ENCODE measurements around the gene AKR1C2. TPM values are rescaled to one million over a fixed set of nuclear protein-coding genes. Genes with fewer than 3 reads are reported as not detected.
"Not testable (repeated sequence)": the region's sequence is repeated elsewhere in the genome, so short reads cannot be mapped to it uniquely, and the experiment has no call there.

The AKR1C2 gene
- total RNA-seq (not detected in 2 replicates), polyA plus RNA-seq (not detected in 2 replicates), polyA minus RNA-seq (0.17 TPM in 1 of 2 replicates, not detected in the other)
- 0.05 TPM for total RNA-seq (2013)

- POLR2A ChIA-PET; CTCF ChIA-PET; H3K4me2 ChIP-seq (replicated peaks; ENCODE audit: low read depth, low read length, poor library complexity, severe bottlenecking): not testable (repeated sequence)
Observed at GRCh38 chr10:5003127-5004029, at the start of gene AKR1C2. AKR1C2 (minus strand) TSS chr10:5003857; CDS start chr10:5003835, 22 bp downstream.

GRCh38 chr10:5052951-5053500, 49.4 kb upstream of the AKR1C2 start:
- H3K27me3 ChIP-seq (replicated peaks in 1 of 4; ENCODE audit: control extremely low read depth in 1 of 4, control insufficient read depth in 3 of 4, insufficient read depth in 4 of 4, low read length in 3 of 4); POLR2A ChIA-PET: not testable (repeated sequence)

More at GRCh38 chr10:5003127-5004029, at the start of gene AKR1C2:
- H3K27me3 ChIP-seq (replicated peaks in 1 of 4; ENCODE audit: control extremely low read depth in 1 of 4, control insufficient read depth in 3 of 4, insufficient read depth in 4 of 4, low read length in 3 of 4); H3K4me3 ChIP-seq (ENCODE audit: control extremely low read depth in 1 of 5, extremely low read depth in 1 of 5, insufficient read depth in 1 of 5, low read depth in 2 of 5, low read length in 4 of 5); H3K36me3 ChIP-seq (replicated peaks in 1 of 2; ENCODE audit: control extremely low read depth in 1 of 2, control insufficient read depth in 1 of 2, extremely low read depth in 1 of 2, insufficient read depth in 2 of 2, low read length in 1 of 2); H3K27me3 Mint-ChIP-seq; H4K20me1 ChIP-seq (ENCODE audit: control insufficient read depth, insufficient read depth, low read length, poor library complexity, severe bottlenecking); H3K4me3 Mint-ChIP-seq; ATAC-seq (ENCODE audit: low read depth); H3K9me3 Mint-ChIP-seq (ENCODE audit: insufficient read depth); H3K4me1 Mint-ChIP-seq; H3K27ac Mint-ChIP-seq; H2AFZ ChIP-seq (ENCODE audit: insufficient read depth, low read depth, low read length, poor library complexity, severe bottlenecking); H3K27ac ChIP-seq (ENCODE audit: low read length in 2 of 2); H3K4me1 ChIP-seq (ENCODE audit: control insufficient read depth in 2 of 2, insufficient read depth in 2 of 2, low read length in 2 of 2); H3K79me2 ChIP-seq (ENCODE audit: control insufficient read depth, insufficient read depth, low read length); DNase-seq; intact Hi-C loops (cut with micrococcal nuclease); H3K9ac ChIP-seq (ENCODE audit: low read length); H3K9me3 ChIP-seq (ENCODE audit: control extremely low read depth in 1 of 3, control insufficient read depth in 2 of 3, insufficient read depth in 1 of 3, low read length in 2 of 3): not testable (repeated sequence)
- no CpG with 5 or more reads among the region's 10 CpGs for WGBS (ENCODE audit: insufficient coverage)

More at GRCh38 chr10:5052951-5053500, 49.4 kb upstream of the AKR1C2 start:
- H3K9me3 ChIP-seq (ENCODE audit: control extremely low read depth in 1 of 3, control insufficient read depth in 2 of 3, insufficient read depth in 1 of 3, low read length in 2 of 3); DNase-seq; H3K27ac ChIP-seq (ENCODE audit: low read length in 2 of 2); H3K4me3 Mint-ChIP-seq; H3K4me2 ChIP-seq (replicated peaks; ENCODE audit: low read depth, low read length, poor library complexity, severe bottlenecking); H3K4me1 ChIP-seq (ENCODE audit: control insufficient read depth in 2 of 2, insufficient read depth in 2 of 2, low read length in 2 of 2); H2AFZ ChIP-seq (ENCODE audit: insufficient read depth, low read depth, low read length, poor library complexity, severe bottlenecking); CTCF ChIA-PET; H3K27ac Mint-ChIP-seq; H3K4me1 Mint-ChIP-seq; H3K79me2 ChIP-seq (ENCODE audit: control insufficient read depth, insufficient read depth, low read length); H3K9ac ChIP-seq (ENCODE audit: low read length); H3K36me3 ChIP-seq (replicated peaks in 1 of 2; ENCODE audit: control extremely low read depth in 1 of 2, control insufficient read depth in 1 of 2, extremely low read depth in 1 of 2, insufficient read depth in 2 of 2, low read length in 1 of 2); H4K20me1 ChIP-seq (ENCODE audit: control insufficient read depth, insufficient read depth, low read length, poor library complexity, severe bottlenecking); H3K27me3 Mint-ChIP-seq; H3K4me3 ChIP-seq (ENCODE audit: control extremely low read depth in 1 of 5, extremely low read depth in 1 of 5, insufficient read depth in 1 of 5, low read depth in 2 of 5, low read length in 4 of 5); ATAC-seq (ENCODE audit: low read depth); H3K9me3 Mint-ChIP-seq (ENCODE audit: insufficient read depth); intact Hi-C loops (cut with micrococcal nuclease): not testable (repeated sequence)
- 89% methylated on average over 16 of the region's 16 CpGs for WGBS (ENCODE audit: insufficient coverage)
